GM13976 (cell line): Measurements from ENCODE around the gene LMTK3.

Source experiments
- DNase-seq: peaks from one replicate; pipeline ENCODE4 v3.0.0; 2012; ENCODE audit warnings: low spot score
- CTCF ChIP-seq: IDR thresholded peaks from 2 replicates; pipeline ENCODE4 v1.5.1; 2012; ENCODE audit warnings: borderline replicate concordance, mild to moderate bottlenecking; ENCODE audit not compliant: insufficient read depth; ENCODE audit errors: extremely low read depth, missing control alignments, control extremely low read depth
- in situ Hi-C: fragments of 300-500 bp; cut with MboI; formaldehyde crosslinking; loops from one replicate; pipeline ENCODE4 v1.12.0; 2022; ENCODE audit warnings: low sequenced_read_pairs, mixed read lengths, inconsistent platforms; ENCODE audit not compliant: unreplicated experiment

Gene LMTK3

GRCh38 chr19:48508729-48509411 lies 2.8 kb downstream of the LMTK3 start:
- TF ChIP-seq CTCF = no peak
- in situ Hi-C loops = loop anchor here (5.0 kb wide), 1 partner anchor 78 kb away; no protein-coding TSS in a partner anchor
- DNase-seq = no peak

GRCh38 chr19:48507911-48508439 lies 3.7 kb downstream of the LMTK3 start:
- in situ Hi-C loops = loop anchor here (5.0 kb wide), 1 partner anchor 79 kb away; no protein-coding TSS in a partner anchor

GRCh38 chr19:48506138-48506733 lies 5.4 kb downstream of the LMTK3 start:
- TF ChIP-seq CTCF = no peak
- in situ Hi-C loops = loop anchor here (5.0 kb wide), 1 partner anchor 81 kb away; no protein-coding TSS in a partner anchor
- DNase-seq = peak; percentile 74

More at GRCh38 chr19:48507911-48508439, 3.7 kb downstream of the LMTK3 start:
- TF ChIP-seq CTCF = no peak
- no peak for DNase-seq

- TF ChIP-seq CTCF = no peak
- in situ Hi-C loops = no loop called here
- DNase-seq = no peak
These were observed 9.2 kb downstream of the LMTK3 start for GRCh38 chr19:48502350-48503018.

GRCh38 chr19:48501494-48502349 lies 9.9 kb downstream of the LMTK3 start:
- DNase-seq = peak; percentile 85
- no peak for TF ChIP-seq CTCF
- in situ Hi-C loops = no loop called here
